Measurements from ENCODE around the gene AGPAT3.

AGPAT3 gene

GRCh38 chr21:43866659-43867331 is 1.8 kb downstream of the AGPAT3 start:
- no peaks in the 10 kb centered on the region for H3K36me3 ChIP-seq (ENCODE audit: insufficient read depth, low read length)
- peak overlapping the region; percentile 63 to 77 for H3K4me3 ChIP-seq (ENCODE audit: low read depth in 1 of 2, low read length in 2 of 2)
- peak overlapping the region; percentile 2 for H3K9ac ChIP-seq (ENCODE audit: low read length)
- peak overlapping the region; percentile 59 for H3K27ac ChIP-seq (ENCODE audit: low read depth, low read length)
- peaks cover 31% of the 10 kb centered on the region for H3K4me1 ChIP-seq (ENCODE audit: insufficient read depth, low read length)
- no peaks in the 10 kb centered on the region for H3K27me3 ChIP-seq (ENCODE audit: control insufficient read depth in 1 of 2, insufficient read depth in 2 of 2, low read length in 2 of 2)
- no peaks in the 10 kb centered on the region for H3K9me3 ChIP-seq (ENCODE audit: low read length)

DNA sequence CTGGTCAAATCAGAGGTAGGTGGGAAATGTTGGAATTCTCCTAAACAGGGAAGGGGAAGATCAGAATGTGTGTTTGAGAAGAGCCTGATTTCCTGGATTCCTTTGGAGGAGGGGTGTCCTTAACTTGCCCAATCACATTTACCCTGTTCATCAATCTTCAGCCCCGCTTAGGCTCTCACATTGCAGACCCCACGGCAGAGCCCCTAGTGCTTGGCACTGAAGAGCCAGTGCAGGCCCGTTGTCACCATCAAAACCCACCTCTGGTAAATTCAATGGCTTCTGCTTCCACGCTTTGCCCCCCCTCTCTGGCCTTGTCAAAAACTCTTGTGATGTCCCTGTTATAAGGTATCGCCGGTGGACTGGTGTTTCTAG is 2.3 kb downstream of the AGPAT3 start:
- H3K27me3 ChIP-seq (ENCODE audit: control insufficient read depth in 1 of 2, insufficient read depth in 2 of 2, low read length in 2 of 2): no peaks in the 10 kb centered on the region
- H3K9ac ChIP-seq (ENCODE audit: low read length): peak overlapping the region; percentile 2
- no peaks in the 10 kb centered on the region for H3K9me3 ChIP-seq (ENCODE audit: low read length)
- no peaks in the 10 kb centered on the region for H3K36me3 ChIP-seq (ENCODE audit: insufficient read depth, low read length)
- peak overlapping the region in 1 of 2 donors; percentile 63 for H3K4me3 ChIP-seq (ENCODE audit: low read depth in 1 of 2, low read length in 2 of 2)
- H3K4me1 ChIP-seq (ENCODE audit: insufficient read depth, low read length): peaks cover 31% of the 10 kb centered on the region
- peak overlapping the region; percentile 59 for H3K27ac ChIP-seq (ENCODE audit: low read depth, low read length)

DNA sequence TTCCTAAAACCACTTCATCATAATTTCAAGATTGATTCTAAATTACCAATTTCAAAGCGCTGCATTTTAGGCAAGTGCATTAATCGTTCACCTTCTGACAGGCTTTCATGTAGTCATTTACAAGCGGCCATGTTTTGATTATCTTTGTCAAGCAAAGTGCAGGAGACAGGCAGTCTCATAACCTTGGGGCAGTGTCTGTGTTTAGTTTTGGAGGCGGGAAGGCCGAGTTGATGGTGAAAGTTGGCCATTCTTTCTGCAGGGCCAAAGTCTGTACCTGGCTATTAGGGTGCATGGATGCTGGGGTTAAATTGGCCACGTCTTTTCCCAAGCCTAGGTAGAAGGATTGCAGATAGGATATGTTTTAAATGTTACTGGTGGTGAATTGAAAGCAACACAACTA is 2.9 kb downstream of the AGPAT3 start:
- Histone ChIP-seq H3K4me3 (ENCODE audit: low read depth in 1 of 2, low read length in 2 of 2) (no peak overlapping the region), H3K27me3 (ENCODE audit: control insufficient read depth in 1 of 2, insufficient read depth in 2 of 2, low read length in 2 of 2) (no peaks in the 10 kb centered on the region), H3K9me3 (ENCODE audit: low read length) (no peaks in the 10 kb centered on the region), H3K4me1 (ENCODE audit: insufficient read depth, low read length) (peaks cover 31% of the 10 kb centered on the region), H3K36me3 (ENCODE audit: insufficient read depth, low read length) (no peaks in the 10 kb centered on the region), H3K27ac (ENCODE audit: low read depth, low read length) (no peak overlapping the region), H3K9ac (ENCODE audit: low read length) (no peak overlapping the region)

DNA sequence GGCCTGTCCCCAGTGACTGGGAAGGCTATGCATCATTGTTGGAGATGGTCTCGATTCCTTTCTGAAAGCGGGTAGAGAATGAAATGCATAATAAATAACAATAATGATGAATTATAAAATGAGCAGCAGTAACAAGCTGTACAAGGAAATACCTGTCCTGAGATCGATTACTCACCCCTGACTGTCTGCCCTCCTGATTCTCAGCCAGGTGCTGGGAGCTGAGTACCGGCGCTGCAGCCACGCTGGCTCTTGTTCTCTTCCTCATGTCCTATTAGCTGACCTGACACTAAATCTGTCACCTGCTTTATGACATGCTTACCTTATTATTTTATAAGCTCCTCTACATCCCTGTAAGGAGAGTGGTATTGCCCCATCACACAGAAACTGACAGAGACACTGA is 3.4 kb downstream of the AGPAT3 start:
- no peak overlapping the region for H3K9ac ChIP-seq (ENCODE audit: low read length)
- H3K36me3 ChIP-seq (ENCODE audit: insufficient read depth, low read length): no peaks in the 10 kb centered on the region
- H3K27ac ChIP-seq (ENCODE audit: low read depth, low read length): no peak overlapping the region
- H3K4me3 ChIP-seq (ENCODE audit: low read depth in 1 of 2, low read length in 2 of 2): no peak overlapping the region
- H3K4me1 ChIP-seq (ENCODE audit: insufficient read depth, low read length): peaks cover 31% of the 10 kb centered on the region
- no peaks in the 10 kb centered on the region for H3K9me3 ChIP-seq (ENCODE audit: low read length)
- no peaks in the 10 kb centered on the region for H3K27me3 ChIP-seq (ENCODE audit: control insufficient read depth in 1 of 2, insufficient read depth in 2 of 2, low read length in 2 of 2)

GRCh38 chr21:43869486-43870325 is 4.7 kb downstream of the AGPAT3 start:
- Histone ChIP-seq H3K9ac (ENCODE audit: low read length) (no peak overlapping the region), H3K27ac (ENCODE audit: low read depth, low read length) (no peak overlapping the region), H3K4me3 (ENCODE audit: low read depth in 1 of 2, low read length in 2 of 2) (no peak overlapping the region), H3K9me3 (ENCODE audit: low read length) (no peaks in the 10 kb centered on the region), H3K36me3 (ENCODE audit: insufficient read depth, low read length) (no peaks in the 10 kb centered on the region), H3K27me3 (ENCODE audit: control insufficient read depth in 1 of 2, insufficient read depth in 2 of 2, low read length in 2 of 2) (no peaks in the 10 kb centered on the region), H3K4me1 (ENCODE audit: insufficient read depth, low read length) (peaks cover 31% of the 10 kb centered on the region)

DNA sequence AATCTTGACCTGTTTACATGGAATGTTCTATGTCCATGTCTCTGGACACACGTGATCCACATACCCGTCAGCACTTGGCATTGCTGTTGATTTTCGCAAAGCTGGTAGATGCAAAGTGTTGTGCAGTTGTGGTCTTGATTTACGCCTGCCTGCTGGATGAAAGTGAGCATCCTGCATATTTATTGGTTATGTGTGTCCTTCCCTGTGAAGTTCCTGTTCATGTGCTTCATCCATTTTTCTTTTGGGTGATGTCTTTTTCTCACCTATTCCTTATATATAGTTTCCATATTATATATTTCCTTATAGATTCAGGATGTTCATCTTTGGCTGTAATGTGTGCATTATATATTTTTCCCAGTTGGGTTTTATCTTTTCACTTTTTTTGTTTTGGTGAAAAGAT is 6.5 kb downstream of the AGPAT3 start:
- Histone ChIP-seq H3K9me3 (ENCODE audit: low read length) (no peaks in the 10 kb centered on the region), H3K27me3 (ENCODE audit: control insufficient read depth in 1 of 2, insufficient read depth in 2 of 2, low read length in 2 of 2) (no peaks in the 10 kb centered on the region), H3K9ac (ENCODE audit: low read length) (no peak overlapping the region), H3K27ac (ENCODE audit: low read depth, low read length) (no peak overlapping the region), H3K36me3 (ENCODE audit: insufficient read depth, low read length) (no peaks in the 10 kb centered on the region), H3K4me3 (ENCODE audit: low read depth in 1 of 2, low read length in 2 of 2) (no peak overlapping the region), H3K4me1 (ENCODE audit: insufficient read depth, low read length) (peaks cover 28% of the 10 kb centered on the region)

DNA sequence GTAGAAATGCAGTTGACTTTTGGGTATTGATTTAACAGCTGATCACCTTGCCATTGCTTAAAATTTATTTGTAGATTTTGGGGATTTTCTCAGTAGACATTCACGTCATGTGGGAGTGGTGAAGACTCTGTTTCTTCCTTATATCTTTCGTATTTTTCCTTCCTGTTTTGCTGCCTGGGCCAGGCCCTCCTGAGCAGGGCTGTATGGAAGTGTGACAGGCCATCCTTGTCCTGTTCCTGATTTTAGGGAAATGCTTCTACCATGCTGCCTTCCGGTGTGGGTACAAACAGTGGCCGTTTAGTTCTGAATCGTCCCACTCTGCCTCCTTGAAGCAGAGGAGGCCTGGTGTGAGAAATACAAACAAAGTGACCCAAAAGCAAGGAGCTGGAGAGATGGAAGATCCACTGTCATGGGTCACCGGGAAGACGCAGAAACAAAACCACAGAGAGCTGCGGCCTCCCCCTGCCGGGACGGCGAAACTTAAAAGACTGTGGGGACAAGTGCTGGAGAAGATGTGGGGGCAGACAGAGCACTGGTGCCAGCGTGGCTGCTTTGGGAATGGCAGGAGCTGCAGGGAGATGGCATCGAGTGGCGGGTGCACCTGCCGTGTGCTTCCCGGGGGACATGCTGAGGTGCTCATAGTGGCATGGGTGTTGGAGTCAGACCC is 7.6 kb downstream of the AGPAT3 start:
- no peak overlapping the region for H3K27ac ChIP-seq (ENCODE audit: low read depth, low read length)
- H3K27me3 ChIP-seq (ENCODE audit: control insufficient read depth in 1 of 2, insufficient read depth in 2 of 2, low read length in 2 of 2): no peaks in the 10 kb centered on the region
- H3K4me3 ChIP-seq (ENCODE audit: low read depth in 1 of 2, low read length in 2 of 2): no peak overlapping the region
- H3K9me3 ChIP-seq (ENCODE audit: low read length): no peaks in the 10 kb centered on the region
- H3K9ac ChIP-seq (ENCODE audit: low read length): no peak overlapping the region
- peaks cover 16% of the 10 kb centered on the region for H3K4me1 ChIP-seq (ENCODE audit: insufficient read depth, low read length)
- no peaks in the 10 kb centered on the region for H3K36me3 ChIP-seq (ENCODE audit: insufficient read depth, low read length)

DNA sequence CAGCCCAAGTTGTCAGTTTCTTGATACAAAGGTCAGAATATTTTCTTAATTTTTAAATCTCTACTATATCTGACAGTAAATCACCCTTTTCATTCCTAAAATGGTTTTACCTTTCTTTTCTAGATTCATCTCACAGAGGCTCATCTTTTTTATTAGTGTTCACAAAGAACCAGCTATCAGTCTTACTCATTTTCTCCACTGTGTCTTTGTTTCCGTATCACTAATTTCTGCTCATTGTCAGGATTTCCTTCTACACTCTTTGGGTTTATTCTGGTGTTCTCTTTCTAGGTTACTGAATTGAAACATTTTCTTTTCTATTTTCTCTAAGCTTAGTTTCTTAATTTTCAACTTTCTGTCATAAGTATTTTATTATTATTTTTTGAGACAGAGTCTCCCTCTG is 8.7 kb downstream of the AGPAT3 start:
- no peaks in the 10 kb centered on the region for H3K36me3 ChIP-seq (ENCODE audit: insufficient read depth, low read length)
- H3K4me3 ChIP-seq (ENCODE audit: low read depth in 1 of 2, low read length in 2 of 2): no peak overlapping the region
- H3K9me3 ChIP-seq (ENCODE audit: low read length): no peaks in the 10 kb centered on the region
- no peak overlapping the region for H3K9ac ChIP-seq (ENCODE audit: low read length)
- H3K27ac ChIP-seq (ENCODE audit: low read depth, low read length): no peak overlapping the region
- no peaks in the 10 kb centered on the region for H3K27me3 ChIP-seq (ENCODE audit: control insufficient read depth in 1 of 2, insufficient read depth in 2 of 2, low read length in 2 of 2)
- H3K4me1 ChIP-seq (ENCODE audit: insufficient read depth, low read length): peaks cover 15% of the 10 kb centered on the region

GRCh38 chr21:43874085-43874805 is 9.2 kb downstream of the AGPAT3 start:
- H3K4me3 ChIP-seq (ENCODE audit: low read depth in 1 of 2, low read length in 2 of 2): no peak overlapping the region
- no peaks in the 10 kb centered on the region for H3K36me3 ChIP-seq (ENCODE audit: insufficient read depth, low read length)
- H3K9me3 ChIP-seq (ENCODE audit: low read length): no peaks in the 10 kb centered on the region
- H3K4me1 ChIP-seq (ENCODE audit: insufficient read depth, low read length): peaks cover 15% of the 10 kb centered on the region
- no peak overlapping the region for H3K9ac ChIP-seq (ENCODE audit: low read length)
- no peak overlapping the region for H3K27ac ChIP-seq (ENCODE audit: low read depth, low read length)
- H3K27me3 ChIP-seq (ENCODE audit: control insufficient read depth in 1 of 2, insufficient read depth in 2 of 2, low read length in 2 of 2): no peaks in the 10 kb centered on the region

- Histone ChIP-seq H3K36me3 (ENCODE audit: insufficient read depth, low read length) (no peaks in the 10 kb centered on the region), H3K9me3 (ENCODE audit: low read length) (no peaks in the 10 kb centered on the region), H3K27ac (ENCODE audit: low read depth, low read length) (no peak overlapping the region), H3K4me3 (ENCODE audit: low read depth in 1 of 2, low read length in 2 of 2) (no peak overlapping the region), H3K27me3 (ENCODE audit: control insufficient read depth in 1 of 2, insufficient read depth in 2 of 2, low read length in 2 of 2) (no peaks in the 10 kb centered on the region), H3K4me1 (ENCODE audit: insufficient read depth, low read length) (peaks cover 23% of the 10 kb centered on the region), H3K9ac (ENCODE audit: low read length) (no peak overlapping the region)
Observed at GRCh38 chr21:43876605-43877004, 11.6 kb downstream of the AGPAT3 start.

DNA sequence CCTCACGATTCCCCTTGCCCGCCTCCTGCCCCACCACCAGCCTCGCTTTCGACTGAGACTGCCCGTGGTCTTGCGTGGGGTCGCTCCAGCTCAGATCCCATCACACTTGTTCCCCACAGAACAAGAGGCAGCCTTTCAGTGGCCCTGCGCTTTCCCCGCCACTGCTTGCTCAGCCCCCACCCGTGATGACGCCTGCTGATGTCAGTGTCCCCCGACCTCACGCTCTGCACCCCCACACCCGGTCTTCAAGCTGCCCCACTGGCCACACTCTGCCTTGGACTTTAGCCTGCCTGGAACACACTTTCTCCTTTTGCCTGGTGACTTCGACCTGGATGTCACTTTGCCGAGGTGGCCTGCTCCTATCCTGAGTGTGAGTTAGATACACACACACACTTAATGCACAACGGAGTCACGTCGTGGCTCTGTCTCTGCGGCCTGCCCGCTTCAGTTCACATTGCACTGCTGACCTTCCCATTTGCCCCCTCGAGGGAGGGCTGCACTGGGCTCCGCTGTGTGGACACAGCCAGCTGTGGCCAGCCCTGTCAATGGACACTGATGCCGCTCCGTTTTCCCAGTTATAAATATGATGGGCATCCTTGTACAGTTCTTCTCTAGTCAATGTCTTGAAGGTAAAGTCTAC is 13.0 kb downstream of the AGPAT3 start:
- H3K27ac ChIP-seq (ENCODE audit: low read depth, low read length): no peak overlapping the region
- no peak overlapping the region for H3K9ac ChIP-seq (ENCODE audit: low read length)
- no peaks in the 10 kb centered on the region for H3K9me3 ChIP-seq (ENCODE audit: low read length)
- H3K27me3 ChIP-seq (ENCODE audit: control insufficient read depth in 1 of 2, insufficient read depth in 2 of 2, low read length in 2 of 2): no peaks in the 10 kb centered on the region
- H3K4me3 ChIP-seq (ENCODE audit: low read depth in 1 of 2, low read length in 2 of 2): no peak overlapping the region
- peaks cover 23% of the 10 kb centered on the region for H3K4me1 ChIP-seq (ENCODE audit: insufficient read depth, low read length)
- no peaks in the 10 kb centered on the region for H3K36me3 ChIP-seq (ENCODE audit: insufficient read depth, low read length)
